Measurements from ENCODE around the gene CCDC88A.

- TF ChIP-seq CTCF (conservative IDR thresholded peaks at IDR 0.05 in 1 of 2, IDR thresholded peaks at IDR 0.05 in 1 of 2; ENCODE audit: extremely low read depth in 1 of 2, insufficient read depth in 1 of 2, low read depth in 1 of 2, low read length in 2 of 2) (no peak), EZH2 (IDR thresholded peaks at IDR 0.05; ENCODE audit: borderline replicate concordance, low read length) (no peak)
Measured at GRCh38 chr2:55330541-55331297, 88.9 kb downstream of the CCDC88A start.
